HG03575 (cell line): ENCODE measurements around the gene DRD4.
A peak's percentile ranks its signal among the peaks of the same experiment; 100 is the strongest.

Experiments used
- ATAC-seq: cut with Tn5 transposase; IDR thresholded peaks from one replicate; pipeline ENCODE4 v1.9.1; 2021; ENCODE audit not compliant: unreplicated experiment, insufficient number of reproducible peaks, low FRiP score; ENCODE audit errors: extremely low read depth

DRD4 gene

GRCh38 chr11:608791-609251 lies 28.2 kb upstream of the DRD4 start:
- no peak for ATAC-seq

GRCh38 chr11:609341-609811 lies 27.7 kb upstream of the DRD4 start:
- ATAC-seq = no peak

- no peak for ATAC-seq
Observed at GRCh38 chr11:610146-610801, 26.8 kb upstream of the DRD4 start.

- ATAC-seq = no peak
Observed at GRCh38 chr11:611001-611996, 25.8 kb upstream of the DRD4 start.

GRCh38 chr11:612201-612960 lies 24.7 kb upstream of the DRD4 start:
- no peak for ATAC-seq

GRCh38 chr11:612961-613300 lies 24.1 kb upstream of the DRD4 start:
- no peak for ATAC-seq

- no peak for ATAC-seq
Observed at GRCh38 chr11:613369-613968, 23.6 kb upstream of the DRD4 start.

- ATAC-seq = no peak
Observed at GRCh38 chr11:614021-614622, 22.9 kb upstream of the DRD4 start.

GRCh38 chr11:614623-615503 lies 22.2 kb upstream of the DRD4 start:
- no peak for ATAC-seq

GRCh38 chr11:615504-616319 lies 21.4 kb upstream of the DRD4 start, which contains the start of gene IRF7:
Gene IRF7 (minus strand): TSS chr11:615950. CDS start chr11:615364, 586 bp downstream.
- peak; percentile 41 for ATAC-seq

- ATAC-seq = no peak
Observed at GRCh38 chr11:616320-617198, 20.5 kb upstream of the DRD4 start.

GRCh38 chr11:617199-617911 lies 19.7 kb upstream of the DRD4 start:
- ATAC-seq = no peak

GRCh38 chr11:617912-618682 lies 19.0 kb upstream of the DRD4 start:
- no peak for ATAC-seq

- no peak for ATAC-seq
Observed at GRCh38 chr11:618856-619627, 18.0 kb upstream of the DRD4 start.
